DOHH2 (cell line): ENCODE results near the gene HDLBP.

ENCODE experiments used
- H3F3A ChIP-seq: fragments of 200-600 bp; sonication (generic), shearing (Covaris generic); 2 replicates; pipeline ENCODE4 v1.6.0; 2016; ENCODE audit warnings: antibody characterized with exemption, mild to moderate bottlenecking; ENCODE audit not compliant: control insufficient read depth, insufficient read depth
- H3K27ac ChIP-seq: fragments of 200-600 bp; sonication (generic); 2 replicates; pipeline ENCODE4 v1.5.1; 2014; ENCODE audit warnings: low read depth, mild to moderate bottlenecking, low read length, moderate library complexity
- H3K27me3 ChIP-seq: fragments of 200-600 bp; sonication (generic); 2 replicates; pipeline ENCODE4 v1.6.1; 2014; ENCODE audit warnings: mild to moderate bottlenecking, low read length, mixed read lengths; ENCODE audit not compliant: control insufficient read depth
- H3K36me3 ChIP-seq: fragments of 200-600 bp; sonication (generic); 2 replicates; pipeline ENCODE4 v1.6.1; 2014; ENCODE audit warnings: mild to moderate bottlenecking, low read length, moderate library complexity, mixed read lengths; ENCODE audit not compliant: control insufficient read depth
- H3K4me1 ChIP-seq: fragments of 200-600 bp; sonication (generic); 2 replicates; pipeline ENCODE4 v1.6.1; 2014; ENCODE audit warnings: mild to moderate bottlenecking, low read length, mixed read lengths; ENCODE audit not compliant: control insufficient read depth
- H3K4me2 ChIP-seq: fragments of 200-600 bp; sonication (generic); 2 replicates; pipeline ENCODE4 v1.6.0; 2014; ENCODE audit warnings: mild to moderate bottlenecking, low read length, moderate library complexity
- H3K4me3 ChIP-seq: fragments of 200-600 bp; sonication (generic); 2 replicates; pipeline ENCODE4 v1.5.1; 2014; ENCODE audit warnings: mild to moderate bottlenecking, low read length, mixed read lengths
- H3K79me2 ChIP-seq: fragments of 200-600 bp; sonication (generic); 2 replicates; pipeline ENCODE4 v1.6.1; 2014; ENCODE audit warnings: mild to moderate bottlenecking, low read length, mixed read lengths; ENCODE audit not compliant: control insufficient read depth
- H3K9me2 ChIP-seq: fragments of 200-600 bp; sonication (generic); replicated peaks from 2 replicates; pipeline ENCODE4 v1.6.1; 2014; ENCODE audit warnings: mild to moderate bottlenecking, low read length, mixed read lengths; ENCODE audit not compliant: control insufficient read depth
- H3K9me3 ChIP-seq: fragments of 200-600 bp; sonication (generic); 2 replicates; pipeline ENCODE4 v1.6.1; 2014; ENCODE audit warnings: antibody characterized with exemption, low read length, mixed read lengths; ENCODE audit not compliant: control insufficient read depth, insufficient read depth
- H4K20me1 ChIP-seq: fragments of 200-600 bp; sonication (generic); 2 replicates; pipeline ENCODE4 v1.6.0; 2014; ENCODE audit warnings: low read depth, mild to moderate bottlenecking, antibody characterized with exemption, low read length, moderate library complexity; ENCODE audit not compliant: control insufficient read depth, insufficient read depth
- EZH2phosphoT487 ChIP-seq: fragments of 200-600 bp; sonication (generic); IDR thresholded peaks from 2 replicates; pipeline ENCODE4 v1.6.1; 2017; ENCODE audit warnings: borderline replicate concordance, mild to moderate bottlenecking, antibody characterized with exemption, low read length, moderate library complexity, mixed read lengths
- TF ChIP-seq, protein P1 (sequence below): fragments of 200-600 bp; sonication (generic); IDR thresholded peaks from one replicate; pipeline ENCODE4 v1.5.1; 2014; ENCODE audit warnings: antibody characterized with exemption, mild to moderate bottlenecking, low read depth, low read length; ENCODE audit not compliant: poor library complexity, severe bottlenecking

Gene HDLBP

DNA sequence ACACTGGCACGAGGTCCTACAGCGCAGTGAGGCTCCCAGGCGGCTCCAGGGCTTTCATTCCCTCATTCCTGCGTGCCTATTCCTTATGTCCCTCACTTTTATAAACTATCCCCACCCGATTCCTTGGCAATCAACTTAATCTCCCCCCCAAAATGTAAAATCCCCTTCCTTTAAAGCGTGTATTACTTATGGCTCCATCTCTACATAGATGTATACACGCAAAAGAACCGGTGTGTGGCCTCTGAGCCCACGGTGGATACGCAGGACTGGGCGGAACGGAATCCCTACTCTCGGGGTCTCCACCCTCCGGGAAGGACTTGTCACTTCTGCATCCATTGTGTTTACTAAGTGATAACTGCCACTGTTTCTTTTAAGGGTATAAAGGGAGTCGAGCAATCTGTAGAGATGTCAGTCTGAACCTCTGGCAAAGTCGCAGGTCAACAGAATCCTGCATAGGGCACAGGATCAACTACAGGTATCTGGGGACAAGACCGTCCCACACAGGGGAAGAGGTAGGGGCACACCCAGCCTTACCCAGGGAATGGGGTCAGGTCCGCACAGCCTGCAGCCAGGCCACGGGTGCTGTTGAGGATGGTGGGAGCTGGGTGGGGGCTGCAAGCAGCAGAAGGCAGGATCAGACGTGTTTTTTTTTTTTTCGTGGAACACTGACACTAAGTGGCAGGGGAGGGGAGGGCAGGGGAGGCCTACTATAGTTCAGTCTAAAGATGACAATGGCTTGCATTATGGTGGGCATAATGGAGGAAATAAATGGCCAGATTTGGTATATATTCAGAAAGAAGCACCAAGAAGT is 42.1 kb downstream of the HDLBP start:
- Histone ChIP-seq H3K4me1 (peaks cover 20% of the 10 kb centered on the region), H3K4me3 (peak overlapping the region; percentile 72), H3F3A (no peaks in the 10 kb centered on the region), H3K27ac (no peak overlapping the region), H3K9me2 (no peaks in the 10 kb centered on the region), H3K36me3 (no peaks in the 10 kb centered on the region; the same call in none of the 2 replicates), H3K27me3 (no peaks in the 10 kb centered on the region), H3K9me3 (no peaks in the 10 kb centered on the region; the same call in 1 of the 2 replicates), H3K4me2 (peak overlapping the region; percentile 72), H4K20me1 (peaks cover 11% of the 10 kb centered on the region), H3K79me2 (peaks cover 96% of the 10 kb centered on the region)
- TF ChIP-seq, protein P1, sequence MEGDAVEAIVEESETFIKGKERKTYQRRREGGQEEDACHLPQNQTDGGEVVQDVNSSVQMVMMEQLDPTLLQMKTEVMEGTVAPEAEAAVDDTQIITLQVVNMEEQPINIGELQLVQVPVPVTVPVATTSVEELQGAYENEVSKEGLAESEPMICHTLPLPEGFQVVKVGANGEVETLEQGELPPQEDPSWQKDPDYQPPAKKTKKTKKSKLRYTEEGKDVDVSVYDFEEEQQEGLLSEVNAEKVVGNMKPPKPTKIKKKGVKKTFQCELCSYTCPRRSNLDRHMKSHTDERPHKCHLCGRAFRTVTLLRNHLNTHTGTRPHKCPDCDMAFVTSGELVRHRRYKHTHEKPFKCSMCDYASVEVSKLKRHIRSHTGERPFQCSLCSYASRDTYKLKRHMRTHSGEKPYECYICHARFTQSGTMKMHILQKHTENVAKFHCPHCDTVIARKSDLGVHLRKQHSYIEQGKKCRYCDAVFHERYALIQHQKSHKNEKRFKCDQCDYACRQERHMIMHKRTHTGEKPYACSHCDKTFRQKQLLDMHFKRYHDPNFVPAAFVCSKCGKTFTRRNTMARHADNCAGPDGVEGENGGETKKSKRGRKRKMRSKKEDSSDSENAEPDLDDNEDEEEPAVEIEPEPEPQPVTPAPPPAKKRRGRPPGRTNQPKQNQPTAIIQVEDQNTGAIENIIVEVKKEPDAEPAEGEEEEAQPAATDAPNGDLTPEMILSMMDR = no peak
- TF ChIP-seq EZH2phosphoT487 = no peak

DNA sequence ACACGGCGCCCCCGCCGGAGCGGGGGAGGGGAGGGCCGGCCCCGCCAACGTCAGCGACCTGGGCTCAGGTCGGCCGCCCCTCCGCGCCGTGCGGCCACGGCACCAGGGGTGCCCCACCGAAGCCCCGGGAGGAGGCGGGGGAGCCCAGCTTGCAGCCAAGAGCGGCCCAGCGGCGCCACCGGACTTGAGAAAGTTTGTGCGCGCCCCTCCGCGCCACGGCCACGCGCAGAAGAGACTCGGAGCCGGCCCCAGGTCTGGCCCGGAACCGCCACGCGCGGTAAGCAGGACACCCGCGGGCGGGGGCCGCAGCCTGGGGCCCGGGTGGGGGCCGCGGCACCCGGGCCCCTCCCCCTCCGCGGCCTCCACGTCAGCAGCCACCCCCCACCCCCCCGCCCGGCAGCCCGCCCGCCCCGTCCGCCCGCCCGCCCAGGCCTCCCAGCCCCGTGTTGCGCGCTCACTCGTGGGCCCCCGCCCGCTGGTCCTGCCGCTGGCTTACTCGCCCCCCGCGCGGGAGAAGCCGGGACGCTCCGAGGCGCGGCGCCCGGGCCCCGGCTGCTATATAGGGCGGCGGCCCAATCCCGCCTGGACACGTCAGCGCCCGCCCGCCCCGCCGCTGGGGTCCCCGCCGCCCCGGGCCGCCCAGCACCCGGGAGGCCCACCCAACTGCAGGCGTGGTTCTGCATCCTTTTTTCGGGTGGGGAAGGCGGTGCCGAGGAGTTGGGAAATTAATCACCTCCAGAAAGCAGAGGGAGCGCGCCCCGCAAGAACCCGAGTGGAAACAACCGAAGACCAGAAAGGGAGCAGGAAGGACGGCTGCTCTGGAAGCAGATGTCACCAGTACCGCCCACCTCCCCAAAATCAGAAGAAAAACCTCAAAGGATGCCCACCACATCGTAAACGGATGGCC is 42.9 kb downstream of the HDLBP start:
- Histone ChIP-seq H3K9me3 (no peaks in the 10 kb centered on the region; the same call in 1 of the 2 replicates), H3K4me1 (peaks cover 20% of the 10 kb centered on the region), H3F3A (no peaks in the 10 kb centered on the region), H3K4me3 (peak overlapping the region; percentile 72), H3K27ac (no peak overlapping the region), H3K4me2 (peak overlapping the region; percentile 72), H3K9me2 (no peaks in the 10 kb centered on the region), H3K79me2 (peaks cover 93% of the 10 kb centered on the region), H3K36me3 (peaks cover 4% of the 10 kb centered on the region), H3K27me3 (no peaks in the 10 kb centered on the region), H4K20me1 (peaks cover 11% of the 10 kb centered on the region)
- TF ChIP-seq, protein P1 = no peak
- no peak for TF ChIP-seq EZH2phosphoT487

DNA sequence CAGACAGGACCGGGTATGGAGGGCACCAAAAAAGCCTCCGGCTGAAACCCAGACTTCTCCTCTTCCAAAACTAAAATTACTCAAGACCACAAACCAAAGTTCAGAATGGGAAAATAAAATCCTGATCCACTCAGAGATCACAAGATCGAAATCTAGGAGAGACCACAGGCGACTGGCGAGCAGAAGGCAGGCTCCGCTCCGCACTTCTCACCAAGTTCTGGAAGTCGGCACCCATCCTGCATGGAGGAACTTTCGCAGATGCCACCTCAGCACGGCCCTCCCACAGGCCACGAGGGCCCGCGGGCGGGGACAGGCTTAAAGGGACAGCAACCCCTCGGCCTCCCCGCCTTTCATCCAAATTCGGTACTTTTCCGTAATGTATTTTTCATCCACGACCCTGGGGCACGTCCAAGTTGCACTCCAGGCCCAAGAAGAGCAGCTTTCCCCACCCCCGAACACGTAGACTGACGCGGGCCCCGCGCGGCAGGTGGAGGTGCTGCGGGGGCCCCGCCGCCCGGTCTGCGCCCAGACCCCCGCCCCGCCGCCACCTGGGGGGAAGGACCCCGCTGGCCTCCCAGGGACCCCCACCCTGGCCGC is 43.7 kb downstream of the HDLBP start:
- no peak overlapping the region for H3K27ac ChIP-seq
- H3K4me2 ChIP-seq = peak overlapping the region; percentile 62
- H3K36me3 ChIP-seq = peaks cover 12% of the 10 kb centered on the region
- peaks cover 11% of the 10 kb centered on the region for H4K20me1 ChIP-seq
- peaks cover 20% of the 10 kb centered on the region for H3K4me1 ChIP-seq
- H3K4me3 ChIP-seq = peak overlapping the region; percentile 65
- no peaks in the 10 kb centered on the region for H3F3A ChIP-seq
- TF ChIP-seq EZH2phosphoT487 = no peak
- TF ChIP-seq, protein P1 = no peak
- H3K9me2 ChIP-seq = no peaks in the 10 kb centered on the region
- no peaks in the 10 kb centered on the region for H3K27me3 ChIP-seq
- H3K79me2 ChIP-seq = peaks cover 93% of the 10 kb centered on the region
- no peaks in the 10 kb centered on the region; the same call in 1 of the 2 replicates for H3K9me3 ChIP-seq
